Smooth muscle cell (in vitro differentiated cells): ENCODE data around the gene RMI2. TPM values are rescaled to one million over a fixed set of nuclear protein-coding genes. Genes with fewer than 3 reads are reported as not detected.

Experiments used
- DNase-seq: peaks from one replicate; lab custom pipeline; 2025; ENCODE audit not compliant: unreplicated experiment; lab: John Stamatoyannopoulos, UW
- H2AFZ ChIP-seq: fragments of 200-600 bp; sonication (generic); 2 replicates; pipeline ENCODE4 v1.6.0; 2016; ENCODE audit warnings: antibody characterized with exemption, low read depth, mild to moderate bottlenecking
- H3F3A ChIP-seq: fragments of 200-600 bp; sonication (generic); 2 replicates; pipeline ENCODE4 v1.6.0; 2017; ENCODE audit warnings: antibody characterized with exemption, low read depth
- H3K27ac ChIP-seq: fragments of 200-600 bp; sonication (generic); 2 replicates; pipeline ENCODE4 v1.5.1; 2016; ENCODE audit warnings: low read depth, mild to moderate bottlenecking
- H3K27me3 ChIP-seq: fragments of 200-600 bp; sonication (generic); 2 replicates; pipeline ENCODE4 v1.6.1; 2016; ENCODE audit warnings: low read depth, mild to moderate bottlenecking
- H3K36me3 ChIP-seq: fragments of 200-600 bp; sonication (generic); 2 replicates; pipeline ENCODE4 v1.5.1; 2016; ENCODE audit warnings: low read depth
- H3K4me1 ChIP-seq: fragments of 200-600 bp; sonication (generic); 2 replicates; pipeline ENCODE4 v1.5.1; 2016; ENCODE audit warnings: low read depth
- H3K4me2 ChIP-seq: fragments of 200-600 bp; sonication (generic); 2 replicates; pipeline ENCODE4 v1.6.0; 2016; ENCODE audit warnings: mild to moderate bottlenecking
- H3K4me3 ChIP-seq: fragments of 200-600 bp; sonication (generic); 2 replicates; pipeline ENCODE4 v1.5.1; 2016; ENCODE audit warnings: mild to moderate bottlenecking
- H3K79me2 ChIP-seq: fragments of 200-600 bp; sonication (generic); 2 replicates; pipeline ENCODE4 v1.6.0; 2016; ENCODE audit warnings: low read depth, mild to moderate bottlenecking
- H3K9ac ChIP-seq: fragments of 200-600 bp; sonication (generic); 2 replicates; pipeline ENCODE4 v1.6.0; 2016; ENCODE audit warnings: low read depth
- H3K9me3 ChIP-seq: fragments of 200-600 bp; sonication (generic); replicated peaks from 2 replicates; pipeline ENCODE4 v1.5.1; 2016; ENCODE audit warnings: low read depth
- H4K20me1 ChIP-seq: fragments of 200-600 bp; sonication (generic); 2 replicates; pipeline ENCODE4 v1.6.0; 2016; ENCODE audit warnings: low read depth
- CTCF ChIP-seq: fragments of 200-600 bp; sonication (generic); IDR thresholded peaks from 2 replicates; pipeline ENCODE4 v1.5.1; 2017; ENCODE audit warnings: borderline replicate concordance, mild to moderate bottlenecking, antibody characterized with exemption; ENCODE audit not compliant: insufficient read depth, poor library complexity, severe bottlenecking
- WGBS: methylation state at CpG from one replicate; pipeline ENCODE4 v1.1.7; 2016; ENCODE audit warnings: low lambda C conversion rate; 5-methylcytosine and 5-hydroxymethylcytosine counted together
- polyA plus RNA-seq: library from polyadenylated mRNA; unstranded; fragments of >200 nt; fragmentation: Nextera tagmentation; extraction: Ambion mirVana; gene quantifications from 2 replicates; pipeline ENCODE4 v1.2.1, GENCODE V29; 2016
- total RNA-seq: library from RNA; depleted of rRNA; stranded (reverse); fragments of >200 nt; gene quantifications from 2 replicates; pipeline ENCODE4 v1.2.3, GENCODE V29; 2014

Gene RMI2
- total and polyA plus RNA-seq, 2 experiments from 2014 or later = 6.1 to 11.3 TPM

- no peaks in the 10 kb centered on the region for H3K79me2 ChIP-seq
- H2AFZ ChIP-seq = no peak overlapping the region
- no peaks in the 10 kb centered on the region for H3K36me3 ChIP-seq
- peak; percentile 50 for DNase-seq
- H3K4me3 ChIP-seq = no peak overlapping the region
- no peaks in the 10 kb centered on the region for H3K4me1 ChIP-seq
- TF ChIP-seq CTCF = peak; percentile 99
- no peak overlapping the region for H3K27ac ChIP-seq
- 49% methylated on average over 24 of the region's 24 CpGs for WGBS
- no peaks in the 10 kb centered on the region for H3F3A ChIP-seq
- H3K9ac ChIP-seq = no peak overlapping the region
- H3K9me3 ChIP-seq = no peaks in the 10 kb centered on the region
- no peak overlapping the region for H3K4me2 ChIP-seq
- no peaks in the 10 kb centered on the region for H3K27me3 ChIP-seq
- no peaks in the 10 kb centered on the region for H4K20me1 ChIP-seq
Observed at GRCh38 chr16:11396241-11397048, 51.2 kb downstream of the RMI2 start.

DNA sequence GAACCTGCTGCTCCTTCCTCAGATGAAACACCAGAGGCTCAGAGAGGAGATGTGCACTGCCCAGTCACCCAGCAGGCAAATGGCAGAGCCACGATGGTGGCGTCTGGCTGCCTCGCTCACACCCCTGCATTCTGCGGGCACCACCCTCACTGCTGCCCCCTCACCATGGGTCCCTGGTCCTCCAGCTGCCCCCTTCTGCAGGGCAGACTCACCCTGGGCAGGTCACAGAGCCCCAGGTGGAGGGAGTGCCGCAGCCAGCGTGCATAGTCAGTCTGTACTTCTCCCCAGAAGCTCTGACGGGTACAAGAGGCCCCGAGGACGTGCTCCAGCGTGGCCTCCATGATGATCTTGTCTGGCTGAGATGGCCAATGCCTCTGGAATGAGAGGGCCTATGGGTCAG is 52.9 kb downstream of the RMI2 start:
- H3K9ac ChIP-seq = no peak overlapping the region
- DNase-seq = no peak
- H3K36me3 ChIP-seq = no peaks in the 10 kb centered on the region
- H3K27ac ChIP-seq = no peak overlapping the region
- no peak overlapping the region for H3K4me3 ChIP-seq
- no peaks in the 10 kb centered on the region for H3K4me1 ChIP-seq
- H3K27me3 ChIP-seq = no peaks in the 10 kb centered on the region
- H3F3A ChIP-seq = no peaks in the 10 kb centered on the region
- no peak overlapping the region for H2AFZ ChIP-seq
- H3K4me2 ChIP-seq = no peak overlapping the region
- no peaks in the 10 kb centered on the region for H3K79me2 ChIP-seq
- no peaks in the 10 kb centered on the region for H3K9me3 ChIP-seq
- no peaks in the 10 kb centered on the region for H4K20me1 ChIP-seq
- no peak for TF ChIP-seq CTCF
- 96% methylated on average over 10 of the region's 10 CpGs for WGBS

DNA sequence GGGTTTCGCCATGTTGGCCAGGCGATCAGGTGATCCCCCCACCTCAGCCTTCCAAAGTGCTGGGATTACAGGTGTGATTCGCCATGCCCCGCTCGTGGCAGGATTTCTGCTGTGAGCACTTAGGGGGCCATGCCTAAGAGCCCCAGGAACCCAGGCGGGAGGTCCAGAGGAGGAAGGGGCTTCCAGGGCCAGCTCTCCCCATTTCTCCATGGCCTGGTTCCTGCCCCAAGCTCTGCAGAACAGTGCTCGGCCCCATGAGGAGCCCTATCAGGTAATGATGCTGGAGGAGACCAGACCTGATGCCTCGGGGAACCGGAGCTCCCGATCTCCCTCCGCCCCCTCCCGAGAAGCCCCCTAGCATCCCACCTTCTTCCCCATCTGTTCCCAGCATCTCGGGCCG is 53.6 kb downstream of the RMI2 start:
- no peak for DNase-seq
- no peaks in the 10 kb centered on the region for H3F3A ChIP-seq
- H3K4me2 ChIP-seq = no peak overlapping the region
- no peaks in the 10 kb centered on the region for H3K9me3 ChIP-seq
- H3K27me3 ChIP-seq = no peaks in the 10 kb centered on the region
- H4K20me1 ChIP-seq = no peaks in the 10 kb centered on the region
- H3K4me3 ChIP-seq = no peak overlapping the region
- H2AFZ ChIP-seq = no peak overlapping the region
- H3K9ac ChIP-seq = no peak overlapping the region
- no peaks in the 10 kb centered on the region for H3K4me1 ChIP-seq
- no peak overlapping the region for H3K27ac ChIP-seq
- no peaks in the 10 kb centered on the region for H3K36me3 ChIP-seq
- TF ChIP-seq CTCF = no peak
- H3K79me2 ChIP-seq = no peaks in the 10 kb centered on the region
- 93% methylated on average over 11 of the region's 14 CpGs for WGBS
